22Rv1 (cell line): ENCODE data around the gene PRSS1.
"Not testable (repeated sequence)": the region's sequence is repeated elsewhere in the genome, so short reads cannot be mapped to it uniquely, and the experiment has no call there.

Experiments used
- CTCF ChIP-seq: fragments of 450-650 bp; IDR thresholded peaks from 2 replicates; pipeline ENCODE4 v1.5.1; 2017; ENCODE audit warnings: mild to moderate bottlenecking
- ZFX ChIP-seq: fragments of 450-650 bp; IDR thresholded peaks from 2 replicates; pipeline ENCODE4 v1.6.1; 2017; ENCODE audit warnings: antibody characterized with exemption, borderline replicate concordance

- not testable (repeated sequence) for TF ChIP-seq CTCF, ZFX
These were observed 26.3 kb downstream of the PRSS1 start for GRCh38 chr7:142775351-142776115.
